HFFc6 (cell line): ENCODE measurements around the gene IQSEC3. TPM values are rescaled to one million over a fixed set of nuclear protein-coding genes. Genes with fewer than 3 reads are reported as not detected.

ENCODE experiments used
- DNase-seq: peaks from one replicate; pipeline ENCODE4 v3.0.0-alpha.2; 2018
- H3K27ac Mint-ChIP-seq: 2 replicates; pipeline ENCODE4 v1.8.0; 2020; ENCODE audit warnings: mild to moderate bottlenecking, mixed read lengths
- H3K27me3 Mint-ChIP-seq: 2 replicates; pipeline ENCODE4 v1.8.0; 2021; ENCODE audit warnings: mild to moderate bottlenecking, moderate library complexity, mixed read lengths; ENCODE audit not compliant: insufficient read depth
- H3K36me3 Mint-ChIP-seq: 2 replicates; pipeline ENCODE4 v1.8.0; 2021; ENCODE audit warnings: low read depth, mixed read lengths
- H3K4me1 Mint-ChIP-seq: 2 replicates; pipeline ENCODE4 v1.8.0; 2020; ENCODE audit warnings: low read depth, mixed read lengths
- H3K4me3 Mint-ChIP-seq: 2 replicates; pipeline ENCODE4 v1.8.0; 2020; ENCODE audit warnings: mild to moderate bottlenecking, moderate library complexity, mixed read lengths
- H3K9me3 Mint-ChIP-seq: 2 replicates; pipeline ENCODE4 v1.8.0; 2020; ENCODE audit warnings: mild to moderate bottlenecking, mixed read lengths
- total RNA-seq, 6 experiments: library from RNA; stranded (reverse); fragmentation: NEBNext Ultra II Directional; extraction: Animal tissue kit (Norgen Biotek cat#: 25700); gene quantifications; 2 replicates in 1 of 6; 3 replicates in 5 of 6; pipeline ENCODE4 v1.2.3, GENCODE V29; 2021
- TF ChIP-seq, protein P1 (sequence below): fragments of 200-600 bp; sonication (generic); IDR thresholded peaks from 2 replicates; pipeline ENCODE4 v1.5.0; 2021; ENCODE audit warnings: antibody characterized with exemption, mild to moderate bottlenecking

The IQSEC3 gene
- total RNA-seq, 6 experiments from 2014 or later, result not detected

DNA sequence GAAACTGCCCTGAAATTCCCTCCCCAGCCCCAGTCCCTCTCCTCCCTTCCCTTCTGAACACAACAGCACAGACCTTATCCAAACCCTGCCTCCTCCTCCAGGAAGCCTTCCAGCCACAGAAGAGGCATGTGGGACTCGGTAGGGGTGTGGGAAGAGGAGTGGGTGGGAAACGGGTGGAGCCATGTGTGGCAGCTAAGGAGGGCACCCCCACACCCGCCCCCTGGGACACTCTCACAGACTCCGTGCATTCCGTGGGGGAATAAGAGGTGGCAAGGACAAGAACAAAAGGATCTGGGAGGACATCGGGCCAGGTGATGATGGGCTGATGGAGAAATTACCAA, 123.0 kb downstream of the IQSEC3 start:
- Mint-ChIP-seq H3K9me3 (no peaks in the 10 kb centered on the region), H3K4me3 (peak overlapping the region; percentile 86; the same call in 1 of the 2 replicates), H3K27ac (no peak overlapping the region), H3K4me1 (no peaks in the 10 kb centered on the region), H3K36me3 (no peaks in the 10 kb centered on the region), H3K27me3 (peaks cover 18% of the 10 kb centered on the region)
- no peak for DNase-seq
- TF ChIP-seq, protein P1, sequence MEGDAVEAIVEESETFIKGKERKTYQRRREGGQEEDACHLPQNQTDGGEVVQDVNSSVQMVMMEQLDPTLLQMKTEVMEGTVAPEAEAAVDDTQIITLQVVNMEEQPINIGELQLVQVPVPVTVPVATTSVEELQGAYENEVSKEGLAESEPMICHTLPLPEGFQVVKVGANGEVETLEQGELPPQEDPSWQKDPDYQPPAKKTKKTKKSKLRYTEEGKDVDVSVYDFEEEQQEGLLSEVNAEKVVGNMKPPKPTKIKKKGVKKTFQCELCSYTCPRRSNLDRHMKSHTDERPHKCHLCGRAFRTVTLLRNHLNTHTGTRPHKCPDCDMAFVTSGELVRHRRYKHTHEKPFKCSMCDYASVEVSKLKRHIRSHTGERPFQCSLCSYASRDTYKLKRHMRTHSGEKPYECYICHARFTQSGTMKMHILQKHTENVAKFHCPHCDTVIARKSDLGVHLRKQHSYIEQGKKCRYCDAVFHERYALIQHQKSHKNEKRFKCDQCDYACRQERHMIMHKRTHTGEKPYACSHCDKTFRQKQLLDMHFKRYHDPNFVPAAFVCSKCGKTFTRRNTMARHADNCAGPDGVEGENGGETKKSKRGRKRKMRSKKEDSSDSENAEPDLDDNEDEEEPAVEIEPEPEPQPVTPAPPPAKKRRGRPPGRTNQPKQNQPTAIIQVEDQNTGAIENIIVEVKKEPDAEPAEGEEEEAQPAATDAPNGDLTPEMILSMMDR, result no peak

DNA sequence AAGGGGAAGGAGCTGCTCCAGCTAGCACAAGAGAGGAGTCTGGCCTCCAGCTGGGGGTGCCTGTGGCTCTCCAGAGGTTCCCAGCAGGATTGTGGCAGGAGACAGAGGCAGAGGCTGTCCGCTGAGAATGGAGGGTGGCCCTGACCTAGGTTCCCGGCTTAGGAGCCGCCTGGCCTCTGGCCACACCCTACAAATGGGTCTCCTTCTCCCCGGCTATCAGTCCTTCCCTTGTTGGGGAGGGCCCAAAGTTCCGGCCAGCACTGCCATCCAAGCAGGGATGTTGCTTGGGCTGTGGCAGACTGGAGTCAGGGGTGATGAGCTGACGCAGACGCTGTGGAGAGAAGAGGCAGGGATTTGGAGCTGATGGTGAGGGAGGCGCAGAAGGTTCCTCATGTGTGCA, 124.3 kb downstream of the IQSEC3 start:
- Mint-ChIP-seq H3K9me3 (no peaks in the 10 kb centered on the region), H3K4me3 (no peak overlapping the region), H3K4me1 (no peaks in the 10 kb centered on the region), H3K27me3 (peaks cover 19% of the 10 kb centered on the region), H3K27ac (no peak overlapping the region), H3K36me3 (no peaks in the 10 kb centered on the region)
- no peak for DNase-seq
- TF ChIP-seq, protein P1, result no peak

DNA sequence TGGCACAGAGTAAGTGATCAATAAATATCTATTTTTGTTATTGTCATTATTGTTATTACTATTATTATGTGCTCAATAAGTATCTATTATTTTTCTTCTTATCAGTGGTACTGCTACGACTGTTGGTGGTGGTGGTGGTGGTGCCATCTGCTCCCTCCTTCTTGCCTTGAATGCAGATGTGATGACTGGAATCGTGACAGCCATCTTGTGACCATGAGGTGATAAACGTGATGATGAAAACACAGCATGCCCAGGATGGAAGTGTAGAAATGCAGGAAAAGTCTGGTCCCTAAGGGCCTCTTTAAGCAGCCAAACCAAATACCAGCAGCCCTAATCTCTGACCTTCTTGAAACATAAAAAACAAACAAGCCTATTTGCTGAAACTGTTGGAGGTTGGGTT, 125.0 kb downstream of the IQSEC3 start:
- Mint-ChIP-seq H3K36me3 (no peaks in the 10 kb centered on the region), H3K27ac (no peak overlapping the region), H3K9me3 (no peaks in the 10 kb centered on the region), H3K27me3 (peaks cover 21% of the 10 kb centered on the region), H3K4me3 (no peak overlapping the region), H3K4me1 (no peaks in the 10 kb centered on the region)
- DNase-seq, result no peak
- TF ChIP-seq, protein P1, result no peak

DNA sequence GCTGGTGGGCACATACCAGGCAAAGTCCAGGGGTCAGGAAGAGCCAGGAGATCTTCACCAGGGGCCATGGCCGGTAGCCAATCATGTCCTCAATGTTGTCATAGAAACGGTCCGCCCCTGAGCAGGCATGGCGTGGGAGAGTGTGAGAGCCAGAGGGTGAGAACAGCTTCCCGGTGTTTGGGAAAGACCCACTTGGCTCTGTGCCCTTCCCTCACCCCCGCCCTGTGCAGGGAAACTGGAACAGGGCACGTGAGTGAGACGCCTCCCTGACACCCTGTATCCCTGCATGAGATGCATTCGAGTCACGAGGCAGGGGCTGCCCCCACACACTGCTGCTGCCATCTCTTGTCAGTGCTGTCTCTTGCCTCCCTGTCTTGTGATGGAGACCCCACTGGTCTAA, 126.7 kb downstream of the IQSEC3 start:
- no peak overlapping the region for H3K4me3 Mint-ChIP-seq
- TF ChIP-seq, protein P1, result no peak
- H3K9me3 Mint-ChIP-seq, result no peaks in the 10 kb centered on the region
- no peaks in the 10 kb centered on the region for H3K4me1 Mint-ChIP-seq
- H3K27ac Mint-ChIP-seq, result no peak overlapping the region
- peaks cover 27% of the 10 kb centered on the region for H3K27me3 Mint-ChIP-seq
- no peak for DNase-seq
- H3K36me3 Mint-ChIP-seq, result no peaks in the 10 kb centered on the region

DNA sequence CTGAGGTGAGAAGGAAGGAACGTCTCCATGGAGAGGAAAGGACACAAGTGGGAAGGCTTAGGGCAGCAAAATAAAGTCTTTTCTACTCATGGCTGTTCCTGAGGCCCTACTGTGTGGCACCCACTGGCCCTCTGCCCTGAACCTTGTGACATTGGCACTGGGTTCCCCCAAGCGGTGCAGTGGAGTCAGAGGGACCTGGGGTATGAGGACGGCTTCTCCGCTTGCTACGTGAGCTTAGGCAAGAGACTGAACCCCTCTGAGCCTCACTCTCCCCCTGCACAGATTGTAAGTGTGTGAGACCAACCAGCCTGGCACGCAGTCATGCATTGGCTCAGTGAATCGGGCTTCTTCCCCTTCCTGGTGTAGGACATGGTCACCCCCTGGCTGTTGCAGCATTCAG, 127.7 kb downstream of the IQSEC3 start:
- no peak for DNase-seq
- Mint-ChIP-seq H3K27me3 (peaks cover 28% of the 10 kb centered on the region), H3K9me3 (no peaks in the 10 kb centered on the region), H3K36me3 (no peaks in the 10 kb centered on the region), H3K4me1 (peaks cover under 1% of the 10 kb centered on the region), H3K27ac (no peak overlapping the region), H3K4me3 (no peak overlapping the region)
- TF ChIP-seq, protein P1, result no peak

DNA sequence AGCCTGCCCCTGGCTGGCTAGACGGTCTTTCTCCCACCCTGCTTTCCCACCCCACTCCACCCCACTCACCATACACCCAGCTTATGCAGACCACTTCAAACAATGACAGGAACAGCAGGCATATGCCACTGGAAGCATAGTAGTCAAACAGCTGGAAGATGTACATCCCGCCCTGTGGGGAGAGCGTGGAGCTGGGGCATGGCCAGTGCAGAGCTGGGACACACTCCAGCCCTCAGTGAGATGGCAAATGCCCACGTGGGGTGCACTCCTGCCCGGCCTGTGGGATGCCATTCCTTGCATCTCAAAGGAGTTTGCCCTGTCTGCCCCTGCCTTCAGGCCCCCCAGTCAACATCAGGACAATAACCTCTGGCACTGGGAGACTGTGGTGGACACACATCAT, 128.6 kb downstream of the IQSEC3 start:
- TF ChIP-seq, protein P1, result no peak
- Mint-ChIP-seq H3K9me3 (no peaks in the 10 kb centered on the region), H3K27me3 (peaks cover 28% of the 10 kb centered on the region), H3K4me3 (no peak overlapping the region), H3K36me3 (no peaks in the 10 kb centered on the region), H3K4me1 (peaks cover 7% of the 10 kb centered on the region), H3K27ac (no peak overlapping the region)
- DNase-seq, result no peak
